GM12864 (cell line): ENCODE data around the gene INSM1.

Experiments used
- DNase-seq: peaks from one replicate; pipeline ENCODE4 v3.0.0-alpha.2; 2011; ENCODE audit warnings: low read depth
- H3K4me3 ChIP-seq: 2 replicates; pipeline ENCODE4 v1.5.1; 2011; ENCODE audit warnings: mild to moderate bottlenecking, low read depth, low read length, control low read depth
- CTCF ChIP-seq: IDR thresholded peaks from 2 replicates; pipeline ENCODE4 v1.5.1; 2011; ENCODE audit warnings: low read depth, mild to moderate bottlenecking, moderate library complexity, low read length, control low read depth, inconsistent platforms; ENCODE audit errors: missing control alignments

INSM1 gene

GRCh38 chr20:20411402-20411801 is 43.5 kb downstream of the INSM1 start:
- DNase-seq: no peak
- TF ChIP-seq CTCF: no peak

GRCh38 chr20:20411836-20412235 is 43.9 kb downstream of the INSM1 start:
- no peak for TF ChIP-seq CTCF
- no peak for DNase-seq
- H3K4me3 ChIP-seq: no peak overlapping the region

More at GRCh38 chr20:20411402-20411801, 43.5 kb downstream of the INSM1 start:
- H3K4me3 ChIP-seq: no peak overlapping the region

- no peak overlapping the region for H3K4me3 ChIP-seq
- TF ChIP-seq CTCF: no peak
- DNase-seq: no peak
These were observed 44.8 kb downstream of the INSM1 start for GRCh38 chr20:20412750-20413149.

- no peak overlapping the region for H3K4me3 ChIP-seq
- no peak for DNase-seq
These were observed 45.9 kb downstream of the INSM1 start for GRCh38 chr20:20413810-20414281.

DNA sequence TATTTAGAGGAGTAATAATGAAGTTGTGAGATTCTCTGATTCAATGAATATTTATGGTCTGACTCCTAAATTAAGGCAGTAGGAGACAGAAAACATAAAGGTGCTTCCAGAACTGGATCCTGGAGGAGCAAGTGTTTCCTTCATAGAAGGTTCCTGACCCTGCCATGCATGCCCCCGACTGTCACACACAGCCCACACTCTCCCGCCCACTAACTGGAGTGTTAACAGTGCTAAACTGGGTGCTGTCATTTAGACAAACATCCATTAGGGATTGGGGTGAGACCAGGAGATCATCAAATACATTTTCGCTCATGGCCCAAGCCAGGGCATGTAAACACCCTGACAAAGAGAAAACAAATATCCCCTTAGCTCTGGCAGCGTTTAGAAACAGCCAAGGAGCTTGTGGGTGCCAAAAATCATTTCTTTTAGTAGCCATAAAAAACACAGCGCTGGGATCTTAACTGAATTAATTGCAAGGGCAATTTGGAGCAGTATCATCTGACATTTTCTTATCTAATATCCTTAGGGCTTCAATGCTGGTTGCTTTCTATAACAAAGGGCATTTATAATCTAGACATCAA is 46.8 kb downstream of the INSM1 start:
- H3K4me3 ChIP-seq: no peak overlapping the region
- DNase-seq: no peak
- no peak for TF ChIP-seq CTCF

More at GRCh38 chr20:20413810-20414281, 45.9 kb downstream of the INSM1 start:
- TF ChIP-seq CTCF: no peak

DNA sequence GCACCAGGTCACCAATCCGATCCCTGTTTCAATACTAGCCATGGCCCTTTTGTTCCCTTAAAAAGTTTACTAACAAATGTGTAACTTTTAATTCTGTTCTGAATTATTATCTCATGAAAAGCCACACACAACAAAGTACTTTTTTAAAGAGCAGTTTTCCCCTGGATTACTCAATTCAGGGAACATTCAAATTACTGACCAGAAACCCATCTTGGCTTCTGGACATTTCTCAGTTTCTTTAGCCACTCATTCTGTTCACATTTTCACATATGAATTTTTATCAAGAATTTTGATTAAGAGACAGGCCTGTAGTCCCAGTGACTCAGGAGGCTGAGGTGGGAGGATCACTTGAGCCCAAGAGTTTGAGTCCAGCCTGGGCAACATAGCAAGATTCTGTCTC is 47.4 kb downstream of the INSM1 start:
- H3K4me3 ChIP-seq: no peak overlapping the region
- DNase-seq: no peak
- no peak for TF ChIP-seq CTCF
